OCI-LY7 (cell line): ENCODE measurements around the gene CORO7. TPM values are rescaled to one million over a fixed set of nuclear protein-coding genes. Genes with fewer than 3 reads are reported as not detected.

Source experiments
- BruUV-seq: library from RNA; stranded (reverse); fragments of 400-500 nt; replicated peaks from 2 replicates; lab custom pipeline; 2021; lab: Mats Ljungman, UMichigan
- CTCF ChIA-PET: fragments of 300-600 bp; sonication (Branson Sonifier 250); formaldehyde crosslinking; loops from one replicate; lab custom pipeline; 2022; ENCODE audit warnings: antibody characterized with exemption; ENCODE audit not compliant: unreplicated experiment; lab: Charles Lee
- POLR2A ChIA-PET: fragments of 300-600 bp; sonication (Branson Sonifier 250); formaldehyde crosslinking; loops from one replicate; lab custom pipeline; 2022; ENCODE audit warnings: antibody characterized with exemption; lab: Charles Lee
- DNase-seq: peaks from one replicate; pipeline ENCODE4 v3.0.0-alpha.2; 2015; ENCODE audit warnings: low spot score
- H2AFZ ChIP-seq: fragments of 200-600 bp; sonication (generic), shearing (Covaris generic); 2 replicates; pipeline ENCODE4 v1.6.1; 2014; ENCODE audit warnings: mild to moderate bottlenecking, antibody characterized with exemption, low read length, moderate library complexity
- H3K27ac ChIP-seq: fragments of 200-600 bp; sonication (generic); 2 replicates; pipeline ENCODE4 v1.5.1; 2014; ENCODE audit warnings: mixed run types, low read depth, mild to moderate bottlenecking, moderate library complexity, low read length, inconsistent platforms; ENCODE audit not compliant: poor library complexity, severe bottlenecking
- H3K36me3 ChIP-seq: fragments of 200-600 bp; sonication (generic); 2 replicates; pipeline ENCODE4 v1.6.1; 2014; ENCODE audit warnings: mild to moderate bottlenecking, antibody characterized with exemption, low read length, moderate library complexity, mixed read lengths; ENCODE audit not compliant: insufficient read depth
- H3K4me1 ChIP-seq: fragments of 200-600 bp; sonication (generic); 2 replicates; pipeline ENCODE4 v1.5.1; 2014; ENCODE audit warnings: mild to moderate bottlenecking, low read length; ENCODE audit not compliant: insufficient read depth, poor library complexity, severe bottlenecking
- H3K4me2 ChIP-seq: fragments of 200-600 bp; sonication (generic); 2 replicates; pipeline ENCODE4 v1.6.1; 2014; ENCODE audit warnings: mild to moderate bottlenecking, low read length
- H3K4me3 ChIP-seq: fragments of 200-600 bp; sonication (generic); 2 replicates; pipeline ENCODE4 v1.5.1; 2014; ENCODE audit warnings: mild to moderate bottlenecking, low read depth, low read length; ENCODE audit not compliant: poor library complexity, severe bottlenecking
- H3K79me2 ChIP-seq: fragments of 200-600 bp; sonication (generic); 2 replicates; pipeline ENCODE4 v1.6.1; 2016; ENCODE audit warnings: low read depth, mild to moderate bottlenecking, low read length, moderate library complexity, mixed read lengths; ENCODE audit not compliant: insufficient read depth
- H3K9me2 ChIP-seq: fragments of 200-600 bp; sonication (generic); 2 replicates; pipeline ENCODE4 v1.6.1; 2016; ENCODE audit warnings: mild to moderate bottlenecking, low read length, mixed read lengths; ENCODE audit not compliant: insufficient read depth
- H3K9me3 ChIP-seq: fragments of 200-600 bp; sonication (generic); 2 replicates; pipeline ENCODE4 v1.6.1; 2014; ENCODE audit warnings: mild to moderate bottlenecking, mixed run types, low read length, mixed read lengths
- H4K20me1 ChIP-seq: fragments of 200-600 bp; sonication (generic); 2 replicates; pipeline ENCODE4 v1.6.1; 2014; ENCODE audit warnings: mild to moderate bottlenecking, antibody characterized with exemption, low read length, moderate library complexity, mixed read lengths; ENCODE audit not compliant: insufficient read depth
- CTCF ChIP-seq: fragments of 200-600 bp; sonication (generic); conservative IDR thresholded peaks from 2 replicates; pipeline ENCODE4 v1.5.1; 2014; ENCODE audit warnings: mild to moderate bottlenecking, antibody characterized with exemption, low read length, moderate library complexity, mixed read lengths
- EZH2phosphoT487 ChIP-seq: fragments of 200-600 bp; sonication (generic); IDR thresholded peaks from 2 replicates; pipeline ENCODE4 v1.6.1; 2018; ENCODE audit warnings: low read depth, borderline replicate concordance, mild to moderate bottlenecking, mixed run types, antibody characterized with exemption, low read length, moderate library complexity, mixed read lengths
- intact Hi-C: fragments of 100-400 bp; cut with micrococcal nuclease; formaldehyde crosslinking; loops from one replicate; pipeline ENCODE4 v1.10.0; 2022; ENCODE audit not compliant: unreplicated experiment
- total RNA-seq, 2 experiments: library from RNA; depleted of rRNA in 1 of 2; stranded (reverse); fragments of >200 nt in 1 of 2; shearing (Covaris generic) in 1 of 2; gene quantifications; 2 replicates each; pipeline ENCODE4 v1.2.3, GENCODE V29; 2014 to 2022

The CORO7 gene
- total RNA-seq, 2 experiments from 2014 or later = 77.2 to 112 TPM

DNA sequence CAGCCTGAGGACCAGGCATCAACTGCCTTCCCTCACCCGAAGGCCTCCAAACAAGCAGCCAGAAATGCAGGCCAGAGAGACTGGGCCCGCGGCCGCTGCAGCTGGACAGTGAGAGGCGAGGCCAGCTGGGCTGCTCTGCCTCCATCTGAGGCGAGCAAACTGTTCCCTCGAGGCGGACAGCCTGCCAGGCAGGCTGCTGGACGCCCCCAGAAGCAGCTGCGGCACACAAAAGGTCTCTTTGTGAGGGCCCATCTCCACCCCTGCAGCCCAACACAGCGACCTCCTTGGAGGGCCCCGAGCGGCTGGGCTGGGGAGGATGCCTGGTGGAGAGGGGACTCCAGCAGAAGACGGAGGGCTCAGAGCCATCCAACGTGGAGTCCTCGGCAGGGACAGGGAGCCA is 4.7 kb downstream of the CORO7 start:
- intact Hi-C loops = loop anchor here (10.0 kb wide), 1 partner anchor 203 kb away; the partner anchor contains the start of gene UBALD1
- H3K4me2 ChIP-seq = no peak overlapping the region
- H3K36me3 ChIP-seq = peaks cover 51% of the 10 kb centered on the region
- H2AFZ ChIP-seq = no peak overlapping the region
- peaks cover 24% of the 10 kb centered on the region for H3K79me2 ChIP-seq
- no peak for DNase-seq
- no peaks in the 10 kb centered on the region for H3K9me3 ChIP-seq
- BruUV-seq = no TSS peak
- CTCF ChIA-PET = no interaction called here
- no peak overlapping the region for H3K4me3 ChIP-seq
- H3K9me2 ChIP-seq = no peaks in the 10 kb centered on the region
- no peak overlapping the region for H3K27ac ChIP-seq
- peaks cover 21% of the 10 kb centered on the region for H3K4me1 ChIP-seq
- no peak for TF ChIP-seq CTCF
- no peak for TF ChIP-seq EZH2phosphoT487
- POLR2A ChIA-PET = no interaction called here
- peaks cover 8% of the 10 kb centered on the region for H4K20me1 ChIP-seq

DNA sequence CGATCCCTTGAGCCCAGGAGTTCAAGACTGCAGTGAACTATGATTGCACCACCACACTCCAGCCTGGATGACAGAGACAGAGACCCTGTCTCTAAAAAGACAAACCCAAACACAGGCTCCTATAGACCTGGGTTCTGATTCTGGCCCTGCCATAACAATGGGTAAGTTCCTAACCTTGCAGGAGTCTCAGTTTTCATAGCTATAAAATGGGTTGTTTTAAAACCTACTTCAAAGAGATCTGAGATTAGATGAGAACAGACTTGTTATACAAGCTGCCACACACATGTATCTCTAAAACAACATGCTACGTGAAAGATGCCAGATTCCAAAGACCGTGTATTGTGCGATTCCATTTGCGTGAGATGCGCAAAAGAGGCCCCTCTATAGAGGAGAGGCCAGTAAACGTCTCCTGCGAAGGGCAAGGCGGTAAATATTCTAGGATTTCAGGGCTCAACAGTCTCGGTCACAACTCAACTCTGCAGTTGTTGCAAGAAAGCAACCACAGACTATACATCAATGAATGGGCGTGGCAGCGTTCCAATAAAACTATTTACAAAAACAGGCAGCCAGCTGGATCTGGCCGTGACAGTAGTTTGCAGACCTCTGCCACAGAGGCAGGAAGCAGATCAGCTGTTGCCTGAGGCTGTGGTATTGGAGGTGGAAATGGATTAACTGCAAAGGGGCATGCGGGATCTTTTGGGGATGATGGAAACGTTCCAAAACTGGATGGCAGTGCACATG is 5.9 kb downstream of the CORO7 start:
- peaks cover 59% of the 10 kb centered on the region for H3K36me3 ChIP-seq
- no peak for TF ChIP-seq EZH2phosphoT487
- no peak for TF ChIP-seq CTCF
- ChIA-PET POLR2A (no interaction called here), CTCF (no interaction called here)
- H3K9me2 ChIP-seq = no peaks in the 10 kb centered on the region
- no peak for DNase-seq
- no peak overlapping the region for H3K4me2 ChIP-seq
- peaks cover 7% of the 10 kb centered on the region for H4K20me1 ChIP-seq
- H3K9me3 ChIP-seq = no peaks in the 10 kb centered on the region
- intact Hi-C loops = loop anchor here (10.0 kb wide), 1 partner anchor 204 kb away; the partner anchor contains the start of gene UBALD1
- H3K79me2 ChIP-seq = peaks cover 19% of the 10 kb centered on the region
- H3K4me1 ChIP-seq = peaks cover 21% of the 10 kb centered on the region
- BruUV-seq = TSS peak; percentile 31
- no peak overlapping the region for H3K4me3 ChIP-seq
- H3K27ac ChIP-seq = no peak overlapping the region
- H2AFZ ChIP-seq = no peak overlapping the region
